Stimulated activated CD8-positive, alpha-beta memory T cell treated with anti-CD3 and anti-CD28 coated beads, Interleukin-15, amount 100 ng/mL, for 1 hour (primary cell): ENCODE measurements around the gene UMOD.
A peak's percentile ranks its signal among the peaks of the same experiment; 100 is the strongest.

Experiments
- DNase-seq: peaks from one replicate; pipeline ENCODE4 v3.0.0-alpha.2; 2020; ENCODE audit warnings: low read depth

UMOD gene

GRCh38 chr16:20352615-20353014 is at the start of gene UMOD:
TSS of gene UMOD (minus strand) at chr16:20352715. CDS start at chr16:20350737, 1,978 bp downstream.
- no peak for DNase-seq

- no peak for DNase-seq
Measured at GRCh38 chr16:20401475-20402016, 49.0 kb upstream of the UMOD start.

GRCh38 chr16:20401066-20401465 is 48.6 kb upstream of the UMOD start:
- DNase-seq = no peak

GRCh38 chr16:20399185-20399584 is 46.7 kb upstream of the UMOD start:
- DNase-seq = no peak

GRCh38 chr16:20398603-20399002 is 46.1 kb upstream of the UMOD start:
- DNase-seq = no peak

- DNase-seq = no peak
Measured at GRCh38 chr16:20397468-20398074, 45.1 kb upstream of the UMOD start.

- DNase-seq = no peak
Measured at GRCh38 chr16:20396846-20397467, 44.4 kb upstream of the UMOD start.

GRCh38 chr16:20395946-20396345 is 43.4 kb upstream of the UMOD start:
- DNase-seq = no peak

- no peak for DNase-seq
Measured at GRCh38 chr16:20393801-20394577, 41.5 kb upstream of the UMOD start.

GRCh38 chr16:20391045-20391444 is 38.5 kb upstream of the UMOD start:
- DNase-seq = no peak

GRCh38 chr16:20388854-20389253 is 36.3 kb upstream of the UMOD start:
- no peak for DNase-seq

- no peak for DNase-seq
Measured at GRCh38 chr16:20387978-20388377, 35.5 kb upstream of the UMOD start.

GRCh38 chr16:20385844-20386832 is 33.6 kb upstream of the UMOD start:
- peak; percentile 20 for DNase-seq

- DNase-seq = peak; percentile 12
Measured at GRCh38 chr16:20383106-20384029, 30.9 kb upstream of the UMOD start.

- no peak for DNase-seq
Measured at GRCh38 chr16:20382202-20382948, 29.9 kb upstream of the UMOD start.

- no peak for DNase-seq
Measured at GRCh38 chr16:20380782-20381181, 28.3 kb upstream of the UMOD start.

- no peak for DNase-seq
Measured at GRCh38 chr16:20377181-20377580, 24.7 kb upstream of the UMOD start.

GRCh38 chr16:20372701-20373100 is 20.2 kb upstream of the UMOD start:
- DNase-seq = no peak

- DNase-seq = no peak
Measured at GRCh38 chr16:20369452-20370054, 17.0 kb upstream of the UMOD start.
